ENCODE results near the gene RNF187. TPM values are rescaled to one million over a fixed set of nuclear protein-coding genes. Genes with fewer than 3 reads are reported as not detected.

Gene RNF187
- total and polyA plus RNA-seq, 2 of the 4 experiments (the other 2 are of a cell fraction), result 14.0 to 55.4 TPM

DNA sequence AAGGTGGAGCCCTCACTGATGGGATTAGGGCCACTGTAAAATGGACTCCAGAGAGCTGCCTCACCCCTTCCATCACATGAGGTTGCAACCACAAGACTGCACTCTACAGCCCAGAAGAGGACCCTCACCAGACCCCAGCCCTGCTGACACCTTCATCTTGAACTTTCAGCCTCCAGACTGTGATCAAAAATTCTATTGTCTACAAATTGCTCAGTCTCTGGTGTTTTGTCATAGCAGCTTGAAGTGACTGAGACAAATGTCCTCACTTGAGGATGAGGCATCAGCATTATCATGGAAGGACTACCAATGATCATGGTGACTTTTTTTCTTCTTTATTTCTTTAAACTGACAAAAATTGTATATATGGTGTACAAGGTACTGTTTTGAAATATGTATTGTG is 43.8 kb upstream of the RNF187 start:
- no peak for ATAC-seq (ENCODE audit: low read depth)
- H3K9me3 ChIP-seq (ENCODE audit: control insufficient read depth, insufficient read depth, low read length), result no peaks in the 10 kb centered on the region; the same call in 1 of the 2 replicates
- dilution Hi-C loops (cut with HindIII; ENCODE audit: low sequenced_read_pairs, unreplicated experiment), result no loop called here
- H2BK5ac ChIP-seq (ENCODE audit: low read depth, low read length, poor library complexity, severe bottlenecking), result no peak overlapping the region
- no peak overlapping the region for H3K23ac ChIP-seq (ENCODE audit: low read depth, low read length)
- no peak overlapping the region for H3K27ac ChIP-seq (ENCODE audit: insufficient read depth, low read length)
- H4K20me1 ChIP-seq (ENCODE audit: insufficient read depth, low read length), result no peaks in the 10 kb centered on the region
- DNase-seq, result no peak
- peaks cover 60% of the 10 kb centered on the region for H3K27me3 ChIP-seq (ENCODE audit: control insufficient read depth, insufficient read depth, low read length)
- in situ Hi-C loops (cut with MboI; ENCODE audit: low sequenced_read_pairs), result no loop called here
- no peak overlapping the region for H3K9ac ChIP-seq (ENCODE audit: low read depth, low read length)
- H3K4me3 ChIP-seq (ENCODE audit: insufficient read depth, low read depth, low read length), result no peak overlapping the region
- no peak overlapping the region for H4K5ac ChIP-seq (ENCODE audit: low read depth, low read length)
- no peak overlapping the region for H3K18ac ChIP-seq (ENCODE audit: low read depth, low read length)
- H3K9me1 ChIP-seq (ENCODE audit: insufficient read depth, low read length), result no peaks in the 10 kb centered on the region; the same call in 1 of the 2 replicates
- H4K91ac ChIP-seq (ENCODE audit: insufficient read depth, low read depth, low read length), result no peak overlapping the region
- no peak overlapping the region for H2AK9ac ChIP-seq (replicated peaks; ENCODE audit: low read depth, low read length, poor library complexity)
- no peaks in the 10 kb centered on the region for H3K4me1 ChIP-seq (ENCODE audit: control insufficient read depth, insufficient read depth, low read length)
- ChIA-PET POLR2A (ENCODE audit: unreplicated experiment) (no interaction called here), CTCF (no interaction called here)
- no TSS peak for BruUV-seq (replicated peaks)
- no peak overlapping the region for H3K56ac ChIP-seq (ENCODE audit: extremely low read depth, insufficient read depth, low read length)
- H2AFZ ChIP-seq (replicated peaks; ENCODE audit: low read length, poor library complexity), result no peak overlapping the region
- H2BK15ac ChIP-seq (ENCODE audit: low read depth, low read length), result no peak overlapping the region
- no peak overlapping the region for H3K4ac ChIP-seq (ENCODE audit: low read depth, low read length)
- no peaks in the 10 kb centered on the region for H3K79me1 ChIP-seq (ENCODE audit: low read depth in 1 of 2, low read length in 2 of 2)
- no peak overlapping the region for H4K8ac ChIP-seq (ENCODE audit: low read depth in 2 of 2, low read length in 2 of 2)
- no peak overlapping the region for H2AK5ac ChIP-seq (ENCODE audit: low read depth, low read length)
- H3K4me2 ChIP-seq (ENCODE audit: low read depth, low read length), result no peak overlapping the region
- intact Hi-C loops (cut with micrococcal nuclease), result no loop called here
- H2BK120ac ChIP-seq (ENCODE audit: low read depth, low read length), result no peak overlapping the region
- H3K14ac ChIP-seq (replicated peaks; ENCODE audit: low read depth, low read length), result no peak overlapping the region
- no peak overlapping the region for H2BK20ac ChIP-seq (ENCODE audit: low read depth, low read length)
- H3K36me3 ChIP-seq (ENCODE audit: control insufficient read depth, insufficient read depth, low read length), result no peaks in the 10 kb centered on the region
- TF ChIP-seq SMC3 (IDR thresholded peaks at IDR 0.05; ENCODE audit: low read depth, low read length) (no peak), BHLHE40 (IDR thresholded peaks at IDR 0.05; ENCODE audit: low read depth, low read length) (no peak), FOS (IDR thresholded peaks at IDR 0.05; ENCODE audit: low read depth, low read length) (no peak), MAFK (IDR thresholded peaks at IDR 0.05; ENCODE audit: low read depth, low read length) (no peak), MXI1 (IDR thresholded peaks at IDR 0.05; ENCODE audit: borderline replicate concordance, low read depth, low read length) (no peak), MAZ (IDR thresholded peaks at IDR 0.05; ENCODE audit: borderline replicate concordance, low read depth, low read length) (no peak), NFE2L2 (IDR thresholded peaks at IDR 0.05; ENCODE audit: low read depth, low read length) (no peak), RFX5 (IDR thresholded peaks at IDR 0.05; ENCODE audit: low read depth, low read length) (no peak), CEBPB (IDR thresholded peaks at IDR 0.05; ENCODE audit: low read depth, low read length) (no peak), CHD1 (IDR thresholded peaks at IDR 0.05; ENCODE audit: low read depth, low read length) (no peak), RAD21 (IDR thresholded peaks at IDR 0.05; ENCODE audit: low read length) (no peak), POLR2A (IDR thresholded peaks at IDR 0.05; ENCODE audit: low read depth, low read length) (no peak), RCOR1 (IDR thresholded peaks at IDR 0.05; ENCODE audit: insufficient replicate concordance, low read length) (no peak)
- TF ChIP-seq, protein P1, sequence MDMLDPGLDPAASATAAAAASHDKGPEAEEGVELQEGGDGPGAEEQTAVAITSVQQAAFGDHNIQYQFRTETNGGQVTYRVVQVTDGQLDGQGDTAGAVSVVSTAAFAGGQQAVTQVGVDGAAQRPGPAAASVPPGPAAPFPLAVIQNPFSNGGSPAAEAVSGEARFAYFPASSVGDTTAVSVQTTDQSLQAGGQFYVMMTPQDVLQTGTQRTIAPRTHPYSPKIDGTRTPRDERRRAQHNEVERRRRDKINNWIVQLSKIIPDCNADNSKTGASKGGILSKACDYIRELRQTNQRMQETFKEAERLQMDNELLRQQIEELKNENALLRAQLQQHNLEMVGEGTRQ (IDR thresholded peaks at IDR 0.05; ENCODE audit: low read depth, low read length), result no peak
- TF ChIP-seq, protein P2, sequence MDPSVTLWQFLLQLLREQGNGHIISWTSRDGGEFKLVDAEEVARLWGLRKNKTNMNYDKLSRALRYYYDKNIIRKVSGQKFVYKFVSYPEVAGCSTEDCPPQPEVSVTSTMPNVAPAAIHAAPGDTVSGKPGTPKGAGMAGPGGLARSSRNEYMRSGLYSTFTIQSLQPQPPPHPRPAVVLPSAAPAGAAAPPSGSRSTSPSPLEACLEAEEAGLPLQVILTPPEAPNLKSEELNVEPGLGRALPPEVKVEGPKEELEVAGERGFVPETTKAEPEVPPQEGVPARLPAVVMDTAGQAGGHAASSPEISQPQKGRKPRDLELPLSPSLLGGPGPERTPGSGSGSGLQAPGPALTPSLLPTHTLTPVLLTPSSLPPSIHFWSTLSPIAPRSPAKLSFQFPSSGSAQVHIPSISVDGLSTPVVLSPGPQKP (IDR thresholded peaks at IDR 0.05; ENCODE audit: borderline replicate concordance, low read depth, low read length), result no peak
- TF ChIP-seq, protein P3, sequence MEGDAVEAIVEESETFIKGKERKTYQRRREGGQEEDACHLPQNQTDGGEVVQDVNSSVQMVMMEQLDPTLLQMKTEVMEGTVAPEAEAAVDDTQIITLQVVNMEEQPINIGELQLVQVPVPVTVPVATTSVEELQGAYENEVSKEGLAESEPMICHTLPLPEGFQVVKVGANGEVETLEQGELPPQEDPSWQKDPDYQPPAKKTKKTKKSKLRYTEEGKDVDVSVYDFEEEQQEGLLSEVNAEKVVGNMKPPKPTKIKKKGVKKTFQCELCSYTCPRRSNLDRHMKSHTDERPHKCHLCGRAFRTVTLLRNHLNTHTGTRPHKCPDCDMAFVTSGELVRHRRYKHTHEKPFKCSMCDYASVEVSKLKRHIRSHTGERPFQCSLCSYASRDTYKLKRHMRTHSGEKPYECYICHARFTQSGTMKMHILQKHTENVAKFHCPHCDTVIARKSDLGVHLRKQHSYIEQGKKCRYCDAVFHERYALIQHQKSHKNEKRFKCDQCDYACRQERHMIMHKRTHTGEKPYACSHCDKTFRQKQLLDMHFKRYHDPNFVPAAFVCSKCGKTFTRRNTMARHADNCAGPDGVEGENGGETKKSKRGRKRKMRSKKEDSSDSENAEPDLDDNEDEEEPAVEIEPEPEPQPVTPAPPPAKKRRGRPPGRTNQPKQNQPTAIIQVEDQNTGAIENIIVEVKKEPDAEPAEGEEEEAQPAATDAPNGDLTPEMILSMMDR (conservative IDR thresholded peaks at IDR 0.05; ENCODE audit: low read depth, low read length), result no peak
